Fibroblast of peridontal ligament (primary cell): ENCODE measurements around the gene SNX8.
A peak's percentile ranks its signal among the peaks of the same experiment; 100 is the strongest.

Experiments used
- DNase-seq: peaks from one replicate; pipeline ENCODE4 v3.0.0-alpha.2; 2010; ENCODE audit errors: extremely low read depth

Gene SNX8

GRCh38 chr7:2244404-2244995, 69.7 kb downstream of the SNX8 start:
- no peak for DNase-seq

GRCh38 chr7:2243458-2243857, 70.8 kb downstream of the SNX8 start:
- DNase-seq: peak; percentile 55

- peak; percentile 21 for DNase-seq
Observed at GRCh38 chr7:2242541-2243429, 71.5 kb downstream of the SNX8 start.

- DNase-seq: peak; percentile 48
Observed at GRCh38 chr7:2241580-2242540, 72.4 kb downstream of the SNX8 start, which contains the start of the genes MRM2 and NUDT1. MRM2 (minus strand) TSS chr7:2242205; CDS start chr7:2242169, 36 bp downstream. NUDT1 (plus strand) TSS chr7:2242226; CDS start chr7:2244575, 2,349 bp downstream.

GRCh38 chr7:2239242-2239641, 75.0 kb downstream of the SNX8 start:
- DNase-seq: no peak

GRCh38 chr7:2237109-2237602, 77.1 kb downstream of the SNX8 start:
- no peak for DNase-seq

GRCh38 chr7:2233926-2234325, 80.3 kb downstream of the SNX8 start:
- peak; percentile 16 for DNase-seq

GRCh38 chr7:2232766-2233520, 81.3 kb downstream of the SNX8 start, which contains the start of gene MAD1L1:
MAD1L1 (minus strand) TSS chr7:2232945; CDS start chr7:2230133, 2,812 bp downstream.
- DNase-seq: peak; percentile 88

- DNase-seq: peak; percentile 10
Observed at GRCh38 chr7:2231992-2232765, 82.1 kb downstream of the SNX8 start.

GRCh38 chr7:2230882-2231281, 83.4 kb downstream of the SNX8 start:
- no peak for DNase-seq

- no peak for DNase-seq
Observed at GRCh38 chr7:2230226-2230625, 84.0 kb downstream of the SNX8 start.

- DNase-seq: no peak
Observed at GRCh38 chr7:2229467-2229866, 84.8 kb downstream of the SNX8 start.

- no peak for DNase-seq
Observed at GRCh38 chr7:2228921-2229320, 85.3 kb downstream of the SNX8 start.

- DNase-seq: no peak
Observed at GRCh38 chr7:2227699-2228098, 86.5 kb downstream of the SNX8 start.

GRCh38 chr7:2225830-2226229, 88.4 kb downstream of the SNX8 start:
- DNase-seq: no peak

GRCh38 chr7:2225336-2225735, 88.9 kb downstream of the SNX8 start:
- no peak for DNase-seq

- no peak for DNase-seq
Observed at GRCh38 chr7:2224934-2225333, 89.3 kb downstream of the SNX8 start.

- no peak for DNase-seq
Observed at GRCh38 chr7:2224491-2224928, 89.7 kb downstream of the SNX8 start.

- DNase-seq: no peak
Observed at GRCh38 chr7:2223321-2223720, 90.9 kb downstream of the SNX8 start.

GRCh38 chr7:2222516-2222915, 91.7 kb downstream of the SNX8 start:
- no peak for DNase-seq
